Renal cortex interstitium (tissue), 11 donors: ENCODE measurements around the gene SLC8B1. TPM values are rescaled to one million over a fixed set of nuclear protein-coding genes. Genes with fewer than 3 reads are reported as not detected.
"Not testable (repeated sequence)": the region's sequence is repeated elsewhere in the genome, so short reads cannot be mapped to it uniquely, and the experiment has no call there.

Source experiments
- DNase-seq, 11 donors: peaks; one replicate each; pipeline ENCODE4 v3.0.0-alpha.2; 2013; ENCODE audit warnings: low read depth in 9 of 11, low spot score in 4 of 11; ENCODE audit errors: extremely low read depth in 1 of 11
- polyA plus RNA-seq, 3 donors: library from polyadenylated mRNA; unstranded; fragments of 120-200 nt; gene quantifications; one replicate each; pipeline ENCODE4 v1.2.1, GENCODE V29; 2013; ENCODE audit not compliant: insufficient read length in 3 of 3

Gene SLC8B1
- polyA plus RNA-seq, 3 donors: 12.4 to 15.6 (median 14.0) TPM

DNA sequence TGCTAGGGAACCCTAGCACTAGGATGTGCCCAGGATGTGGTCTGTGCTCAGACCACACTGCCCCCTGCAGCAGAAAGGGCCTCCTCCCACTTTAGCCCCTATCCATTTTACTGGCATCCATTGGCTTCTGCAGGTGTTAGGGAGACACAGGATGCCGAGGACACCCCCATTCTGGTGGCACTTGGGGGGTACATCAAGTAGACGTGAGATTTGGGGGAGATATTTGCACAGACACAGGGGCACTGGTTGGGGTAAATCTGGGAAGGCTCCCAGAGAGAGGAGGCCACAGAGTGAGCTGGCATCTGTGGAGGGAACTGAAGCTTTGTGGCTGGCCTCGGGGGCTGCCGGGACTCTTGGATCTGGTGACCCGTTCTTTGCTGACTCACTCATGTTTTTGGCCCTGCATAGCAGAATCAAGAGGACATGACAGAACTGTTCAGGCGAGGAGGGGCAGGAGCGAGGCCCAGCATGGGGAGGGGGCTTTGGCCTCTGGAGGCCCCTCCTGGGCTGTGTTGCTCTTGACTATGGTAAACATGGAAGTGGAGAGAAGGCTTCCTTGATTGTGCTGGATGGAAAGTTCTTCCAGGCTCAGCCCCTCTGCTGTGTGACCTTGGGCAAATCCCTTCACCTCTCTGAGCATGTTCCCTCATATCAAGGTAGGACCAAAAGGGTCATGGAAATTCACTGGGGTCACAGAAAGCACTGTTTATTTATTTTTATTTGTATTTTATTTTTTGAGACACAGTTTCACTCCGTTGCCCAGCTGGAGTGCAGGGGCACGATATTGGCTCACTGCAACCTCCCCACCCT, 25.2 kb upstream of the SLC8B1 start:
- no peak for DNase-seq

DNA sequence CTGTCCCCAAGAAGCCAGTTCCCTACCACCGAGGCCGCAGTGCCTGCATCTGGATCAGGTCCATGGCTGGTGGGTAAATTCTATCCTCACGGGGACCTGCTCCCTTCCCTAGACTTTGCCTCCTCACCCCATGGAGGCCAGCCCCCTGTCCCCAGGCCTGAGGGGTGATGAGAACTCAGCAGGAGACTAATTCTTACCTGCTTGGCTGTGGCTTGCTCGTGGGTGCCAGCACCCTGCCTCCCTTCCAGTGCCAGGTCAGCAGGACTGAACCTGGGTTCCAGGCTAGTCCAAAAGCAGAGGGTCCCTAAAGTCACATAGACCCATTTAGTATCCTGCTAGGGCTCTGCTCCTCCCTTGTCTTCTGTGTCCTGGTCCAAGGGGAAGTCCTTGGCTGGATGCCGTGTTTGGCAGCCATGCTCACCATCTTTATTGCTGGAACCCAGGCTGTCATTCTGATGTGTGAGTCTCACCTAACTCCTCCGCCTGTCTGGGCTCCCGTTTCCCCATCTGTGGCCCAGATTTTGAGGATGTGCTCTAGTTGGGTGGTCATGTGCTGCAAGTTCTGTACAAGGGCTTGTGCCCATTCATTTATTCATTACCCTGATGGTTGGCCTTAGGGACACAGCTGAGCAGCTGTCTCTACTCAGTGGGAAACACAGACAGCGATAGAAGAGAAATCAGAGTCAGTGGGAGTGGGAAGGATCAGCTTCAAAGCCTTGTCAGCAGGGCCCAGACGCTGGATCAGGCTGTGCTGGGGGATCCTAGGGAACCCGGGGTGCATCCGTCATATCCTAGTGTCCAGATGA, 24.4 kb upstream of the SLC8B1 start:
- DNase-seq: peak in 3 of 11 donors; percentile 5 to 18 (median 14)

DNA sequence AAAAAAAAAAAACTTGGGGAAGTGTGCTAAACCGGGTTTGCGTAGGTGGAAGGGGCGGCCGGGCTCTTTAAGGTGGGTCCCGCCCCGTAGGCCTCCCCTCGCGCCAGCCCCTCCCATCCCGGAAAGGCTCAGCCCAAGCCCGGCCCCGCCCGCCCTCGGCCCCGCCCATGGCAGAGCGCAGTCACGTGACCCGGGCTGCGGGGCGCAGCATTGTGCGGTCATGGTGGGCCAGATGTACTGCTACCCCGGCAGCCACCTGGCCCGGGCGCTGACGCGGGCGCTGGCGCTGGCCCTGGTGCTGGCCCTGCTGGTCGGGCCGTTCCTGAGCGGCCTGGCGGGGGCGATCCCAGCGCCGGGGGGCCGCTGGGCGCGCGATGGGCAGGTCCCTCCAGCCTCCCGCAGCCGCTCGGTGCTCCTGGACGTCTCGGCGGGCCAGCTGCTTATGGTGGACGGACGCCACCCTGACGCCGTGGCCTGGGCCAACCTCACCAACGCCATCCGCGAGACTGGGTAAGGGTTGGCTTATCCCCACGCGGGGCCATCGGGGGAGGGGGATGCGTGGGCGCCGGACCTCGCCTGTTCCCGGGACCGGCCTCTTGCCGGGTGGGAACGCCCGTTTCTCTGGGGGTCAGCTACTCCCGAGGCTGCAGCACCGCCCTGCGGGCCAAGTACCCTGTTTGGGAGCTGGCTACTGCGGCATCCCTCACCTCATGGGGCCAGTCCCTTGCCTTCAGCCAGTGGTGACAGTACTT, 23.6 kb upstream of the SLC8B1 start, which contains the start of gene PLBD2:
TSS of gene PLBD2 (plus strand) at position 207 of the 752 bp plus-strand sequence. CDS start at position 221, 14 bp downstream.
- DNase-seq: peak; percentile 72 to 93 (median 89)

DNA sequence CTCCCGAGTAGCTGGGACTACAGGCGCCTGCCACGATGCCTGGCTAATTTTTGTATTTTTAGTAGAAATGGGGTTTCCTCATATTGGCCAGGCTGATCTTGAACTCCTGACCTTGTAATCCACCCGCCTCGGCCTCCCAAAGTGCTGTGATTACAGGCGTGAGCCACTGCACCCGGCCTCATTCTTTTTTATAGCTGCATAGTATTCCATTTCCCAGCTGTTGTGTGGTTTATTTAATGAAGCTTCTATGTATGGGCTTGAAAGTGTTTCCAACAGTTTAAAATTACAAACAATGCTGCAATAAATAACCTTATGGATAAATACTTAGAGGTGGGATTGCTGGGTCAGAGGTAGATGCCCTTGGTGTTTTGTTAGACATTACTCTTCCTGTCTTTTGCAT, 19.3 kb upstream of the SLC8B1 start:
- not testable (repeated sequence) for DNase-seq

DNA sequence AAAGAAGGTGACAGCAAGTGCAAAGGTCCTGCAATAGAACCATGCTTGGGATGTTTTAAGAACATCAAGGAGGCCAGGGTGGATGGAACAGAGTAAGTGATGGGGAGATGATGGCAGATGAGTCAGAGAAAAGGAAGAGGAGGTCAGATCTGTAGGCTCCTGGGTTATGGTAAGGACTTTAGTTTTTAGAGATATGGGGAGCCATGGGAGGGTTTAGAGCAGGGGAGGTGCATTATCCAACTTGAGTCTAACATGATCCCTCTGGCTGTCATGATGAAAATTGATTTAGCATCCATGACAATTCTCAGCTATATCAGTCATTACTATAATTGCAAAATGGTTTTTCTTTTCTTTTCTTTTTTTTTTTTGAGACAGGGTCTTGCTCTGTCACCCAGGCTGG, 16.2 kb upstream of the SLC8B1 start:
- DNase-seq: no peak

DNA sequence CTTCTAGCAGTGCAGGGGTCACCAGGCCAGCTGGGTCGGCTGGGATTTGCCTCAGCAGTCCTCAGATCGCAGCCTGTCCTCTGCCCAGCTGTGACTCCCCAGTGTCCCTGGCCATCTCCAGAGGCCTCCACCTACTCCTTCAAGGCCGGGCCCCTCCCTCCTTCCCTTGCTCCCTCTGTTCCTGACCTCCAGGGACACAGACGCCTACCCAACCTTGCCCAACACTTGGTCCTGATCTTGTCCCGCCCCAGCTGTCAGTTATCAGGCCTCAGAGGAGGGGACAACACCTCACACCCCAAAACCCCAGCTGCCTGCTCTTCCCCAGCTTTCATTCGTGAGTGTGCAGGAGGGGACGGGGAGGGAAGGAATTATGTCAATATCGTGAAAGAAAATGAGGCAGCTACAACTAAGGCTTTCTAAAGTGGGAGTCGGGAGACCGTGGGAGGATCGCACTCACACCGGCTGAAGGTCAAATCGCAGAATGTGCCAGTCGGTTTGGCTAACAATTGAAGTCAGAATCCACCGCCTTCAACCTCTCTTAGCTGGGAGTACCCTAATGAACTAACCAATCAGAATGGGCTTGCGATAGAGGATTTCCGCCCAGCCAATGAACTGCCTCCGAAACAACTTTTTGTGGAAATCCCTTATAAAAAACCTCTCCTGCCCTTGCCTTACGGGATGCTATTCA, 14.1 kb upstream of the SLC8B1 start:
- no peak for DNase-seq

DNA sequence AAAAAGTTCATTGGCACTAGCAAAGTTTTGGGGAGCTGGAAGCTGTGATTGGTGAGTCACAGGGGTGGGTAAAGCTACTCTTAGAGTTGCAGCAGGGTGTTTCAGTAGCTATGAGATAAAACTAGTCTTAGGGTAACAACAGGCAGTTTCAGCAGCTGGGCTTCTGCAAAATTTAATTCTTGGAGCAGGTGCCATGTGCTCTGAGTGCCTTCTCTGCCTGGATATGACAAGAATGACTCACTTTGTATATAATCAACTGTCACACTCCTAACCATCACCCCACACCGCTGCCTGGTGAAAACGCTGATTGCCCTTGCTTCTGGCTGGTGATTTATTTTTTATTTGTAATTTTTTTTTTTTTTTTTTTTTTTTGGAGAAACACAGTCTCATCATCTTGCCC, 13.0 kb upstream of the SLC8B1 start:
- no peak for DNase-seq

DNA sequence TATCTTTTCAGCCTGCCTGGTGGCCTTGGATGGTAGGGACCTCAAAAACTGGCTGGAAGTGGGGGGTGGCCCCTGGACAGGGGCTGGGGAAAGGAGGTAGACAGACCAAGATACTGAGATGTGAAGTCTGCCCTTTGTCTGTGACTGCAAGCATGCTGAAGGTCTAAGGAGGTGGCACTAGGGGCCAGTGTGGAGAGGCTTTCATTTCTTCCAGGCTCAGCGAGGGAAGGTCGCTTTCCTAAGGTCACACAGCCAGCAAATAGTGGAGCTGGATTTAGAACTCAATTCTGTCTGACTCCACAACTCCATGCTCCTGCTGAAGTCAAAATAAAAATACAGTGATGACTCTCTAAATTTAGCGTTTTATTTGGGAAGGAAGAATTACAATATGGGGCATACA, 12.2 kb upstream of the SLC8B1 start:
- DNase-seq: no peak

DNA sequence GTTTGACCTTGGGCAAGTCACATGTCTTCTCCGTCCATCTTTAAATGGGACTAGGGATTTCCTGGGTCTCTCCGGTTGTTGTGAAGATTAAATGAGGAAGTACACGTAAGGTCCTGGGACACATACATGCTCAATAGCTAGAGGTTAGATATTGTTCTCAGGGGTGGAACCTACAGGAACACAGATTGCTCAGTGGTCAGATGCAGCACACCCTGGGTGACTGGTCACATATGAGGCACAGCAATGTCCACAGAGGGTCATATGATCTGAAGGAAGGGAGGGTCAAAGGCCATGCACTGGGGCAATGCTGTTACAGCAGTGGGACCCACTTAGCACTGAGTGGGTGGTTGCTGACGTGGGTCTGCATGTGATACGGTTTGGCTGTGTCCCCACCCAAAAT, 11.4 kb upstream of the SLC8B1 start:
- DNase-seq: no peak

DNA sequence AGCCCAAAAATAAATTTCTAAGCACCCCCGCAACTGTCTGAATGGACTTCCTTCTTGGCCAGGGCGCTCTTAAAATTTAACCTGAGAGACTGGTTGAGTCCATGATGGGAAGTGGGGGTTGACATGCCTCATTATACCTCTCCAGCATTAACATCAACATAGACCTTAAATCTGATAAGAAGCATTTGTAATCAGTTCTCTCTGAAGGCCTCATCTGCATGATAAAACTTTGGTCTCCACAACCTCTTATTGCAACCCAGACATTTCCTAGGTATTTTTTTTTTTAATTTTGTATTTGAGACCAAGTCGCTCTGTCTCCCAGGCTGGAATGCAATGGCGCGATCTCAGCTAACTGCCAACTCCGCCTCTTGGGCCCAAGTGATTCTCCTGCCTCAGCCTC, 10.4 kb upstream of the SLC8B1 start:
- DNase-seq: no peak

DNA sequence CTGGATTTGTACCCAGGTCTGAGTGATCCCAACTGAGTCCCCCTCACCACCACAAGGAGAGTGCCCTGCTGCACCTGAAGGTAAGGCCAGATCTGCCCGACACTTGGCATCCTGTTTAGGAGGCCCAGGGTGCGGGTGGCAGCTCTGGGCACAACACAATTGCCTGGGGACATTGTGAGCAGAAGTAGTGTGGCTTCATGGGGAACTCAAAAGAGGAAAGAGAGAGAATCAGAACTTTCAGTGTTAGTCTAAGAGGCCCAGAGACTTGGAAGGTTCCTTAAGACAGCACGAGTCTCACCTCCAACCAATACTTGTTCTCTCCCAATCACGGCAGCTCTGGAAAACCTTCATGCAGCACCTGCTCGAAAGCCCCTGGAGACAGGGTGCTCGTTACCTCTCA, 6.6 kb upstream of the SLC8B1 start:
- no peak for DNase-seq

DNA sequence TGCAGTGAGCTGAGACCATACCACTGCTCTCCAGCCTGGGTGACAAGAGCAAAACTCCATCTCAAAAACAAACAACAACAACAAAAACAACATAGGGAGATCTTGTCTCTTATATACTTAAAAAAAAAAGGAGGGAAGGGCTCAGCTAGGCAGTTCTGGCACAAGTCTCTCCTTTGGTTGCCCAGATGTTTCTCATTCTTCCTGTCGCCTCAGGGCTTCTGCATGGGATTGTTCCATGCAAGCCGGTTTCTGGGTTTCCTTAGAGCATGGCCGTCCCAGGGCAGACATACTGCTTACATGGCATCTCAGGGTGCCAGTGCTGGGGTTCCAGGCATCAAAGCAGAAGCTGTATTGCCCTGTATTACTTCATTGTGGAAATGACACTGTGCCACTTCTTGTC, 5.2 kb upstream of the SLC8B1 start:
- DNase-seq: no peak

DNA sequence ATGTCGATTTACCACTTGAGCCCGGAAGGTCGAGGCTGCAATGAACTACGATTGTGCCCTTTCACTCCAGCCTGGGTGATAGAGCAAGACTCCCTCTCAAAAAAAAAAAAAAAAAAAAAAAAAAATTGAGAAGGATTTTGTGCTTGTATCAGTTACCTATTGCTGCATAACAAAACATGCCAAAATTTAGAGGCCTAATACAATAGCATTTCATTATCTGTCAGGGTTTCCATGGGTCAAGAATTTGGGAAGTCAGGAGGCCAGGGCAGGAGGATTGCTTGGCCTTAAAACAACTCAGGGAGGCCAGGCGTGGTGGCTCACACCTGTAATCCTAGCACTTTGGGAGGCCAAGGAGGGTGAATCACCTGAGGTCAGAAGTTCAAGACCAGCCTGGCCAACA, 4.6 kb upstream of the SLC8B1 start:
- DNase-seq: no peak

DNA sequence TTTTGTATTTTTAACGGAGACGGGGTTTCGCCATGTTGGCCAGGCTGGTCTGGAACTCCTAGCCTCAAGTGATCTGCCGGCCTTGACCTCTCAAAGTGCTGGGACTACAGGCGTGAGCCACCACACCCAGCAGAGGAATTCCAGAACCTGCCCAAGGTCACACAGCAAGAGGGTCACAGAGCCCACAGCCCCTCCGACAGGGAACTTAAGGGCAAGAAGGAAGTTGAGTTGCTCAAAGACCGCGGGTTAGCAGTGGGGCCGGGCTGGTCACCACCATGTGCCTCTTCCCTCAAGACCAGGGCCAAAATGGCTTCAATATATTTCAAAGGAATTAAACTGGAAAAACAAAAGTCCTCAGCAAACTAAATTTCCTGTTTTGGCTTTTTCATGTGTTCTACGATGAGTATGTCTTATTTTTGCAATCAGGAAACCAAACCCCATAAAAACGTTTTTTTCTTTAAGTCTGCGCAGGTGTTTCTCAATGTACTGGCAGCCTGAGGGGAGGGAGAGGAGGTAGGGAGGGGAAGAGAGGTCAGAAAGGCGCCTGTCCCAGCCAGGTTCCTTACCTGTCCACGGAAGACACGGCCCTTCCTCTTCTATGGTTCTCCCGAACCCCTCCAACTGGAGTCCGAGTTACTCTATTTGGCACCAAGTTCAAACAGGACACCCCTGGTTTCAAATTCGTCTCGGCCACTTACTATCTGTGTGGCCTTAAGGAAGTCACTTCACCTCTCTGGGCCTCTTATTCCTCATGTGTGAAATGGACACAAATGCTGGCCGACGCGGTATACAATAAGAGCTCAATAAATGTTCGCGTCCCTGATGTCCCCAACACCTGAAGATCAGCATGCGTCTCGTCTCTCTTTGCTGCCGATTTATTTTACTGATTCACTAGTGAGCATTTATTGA, 778 bp downstream of the SLC8B1 start:
- no peak for DNase-seq

DNA sequence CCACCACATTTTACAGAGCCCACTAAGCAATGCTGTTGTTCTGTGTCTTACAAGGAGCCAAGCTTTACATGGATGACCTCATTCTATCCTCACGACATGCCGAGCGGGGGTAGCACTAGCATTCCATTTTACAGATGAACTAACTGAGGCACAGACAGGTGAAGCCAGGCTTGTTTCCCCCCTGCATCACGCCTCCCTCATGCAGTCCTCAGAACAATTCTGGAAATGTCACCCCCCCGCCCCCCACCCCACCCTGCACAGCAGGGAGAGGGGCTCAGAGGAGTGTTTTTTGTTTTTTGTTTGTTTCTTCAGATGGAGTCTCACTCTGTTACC, 1.5 kb downstream of the SLC8B1 start:
- no peak for DNase-seq

DNA sequence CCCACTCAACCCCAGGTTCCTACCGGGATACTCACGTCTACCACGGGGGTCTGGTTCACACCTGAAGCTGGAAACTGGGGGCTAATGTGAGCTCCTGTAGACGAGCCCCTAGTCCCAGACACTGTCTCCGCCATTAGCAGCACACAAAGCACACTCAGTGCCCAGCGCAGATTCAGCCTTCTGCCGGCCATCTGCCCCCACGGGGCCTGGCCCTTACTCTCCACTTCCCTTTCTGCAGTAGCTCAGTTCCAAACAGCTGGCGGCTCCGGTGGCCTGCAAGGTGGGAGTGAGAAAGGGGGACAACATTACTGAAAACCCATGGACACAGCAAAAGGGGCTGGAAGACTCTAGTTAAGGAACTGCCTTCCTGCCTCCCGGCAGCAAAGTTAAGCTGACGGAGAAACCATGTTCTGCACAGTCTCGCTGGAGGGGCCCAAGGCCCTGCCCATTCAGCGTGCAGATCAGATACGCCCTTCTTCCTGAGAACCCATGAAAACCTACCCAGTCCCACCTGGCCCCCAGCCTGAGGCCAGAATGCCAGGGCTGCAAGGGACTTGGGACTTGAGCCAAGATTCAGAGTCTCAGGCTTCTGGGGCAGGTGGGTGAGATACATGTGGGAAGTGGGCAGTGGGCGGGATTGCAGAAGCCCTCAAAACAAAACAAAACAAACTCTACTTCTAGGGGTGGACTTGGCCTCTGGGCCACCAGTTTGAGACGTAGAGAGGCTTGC, 2.1 kb downstream of the SLC8B1 start:
- DNase-seq: peak in 1 of 11 donors; percentile 28

DNA sequence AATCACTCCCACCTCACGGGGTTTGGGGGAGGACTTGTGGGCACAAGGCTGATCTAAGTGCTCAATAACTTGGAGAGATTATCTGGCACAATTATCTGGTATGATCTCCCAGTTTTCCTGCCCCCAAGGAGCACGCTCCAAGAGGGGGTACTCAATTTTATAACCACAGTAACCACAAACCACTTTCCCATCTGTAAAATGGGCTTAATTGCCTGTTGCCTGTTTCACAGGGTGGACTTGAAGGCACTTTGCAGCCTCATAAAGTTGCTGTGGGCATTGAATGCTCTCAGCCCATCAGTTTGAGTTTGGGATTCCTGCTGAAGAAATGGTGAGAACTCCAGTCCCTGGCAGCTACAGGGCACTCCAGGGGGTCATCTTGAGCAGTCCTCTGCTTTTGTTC, 4.4 kb downstream of the SLC8B1 start:
- DNase-seq: no peak
